Astrocyte (in vitro differentiated cells and primary cell): ENCODE results near the gene ANKMY2. TPM values are rescaled to one million over a fixed set of nuclear protein-coding genes. Genes with fewer than 3 reads are reported as not detected.

Experiments used
- DNase-seq: peaks from one replicate; pipeline ENCODE4 v3.0.0-alpha.2; 2010; ENCODE audit warnings: low read depth
- FAIRE-seq: peaks from 2 replicates; lab custom pipeline; 2011; peaks lifted over from hg19 to GRCh38; lab: Jason Lieb, UNC
- H2AFZ ChIP-seq: 2 replicates; pipeline ENCODE4 v1.6.0; 2012; ENCODE audit warnings: low read depth, low read length, inconsistent platforms
- H3K27ac ChIP-seq: 2 replicates; pipeline ENCODE4 v1.5.1; 2011; ENCODE audit warnings: low read depth, low read length, inconsistent platforms
- H3K27me3 ChIP-seq: 2 replicates; pipeline ENCODE4 v1.6.0; 2011; ENCODE audit warnings: low read length, inconsistent platforms; ENCODE audit not compliant: insufficient read depth
- H3K36me3 ChIP-seq: 2 replicates; pipeline ENCODE4 v1.5.1; 2011; ENCODE audit warnings: low read length, inconsistent platforms; ENCODE audit not compliant: insufficient read depth
- H3K4me1 ChIP-seq: 2 replicates; pipeline ENCODE4 v1.5.1; 2011; ENCODE audit warnings: low read length, inconsistent platforms; ENCODE audit not compliant: insufficient read depth
- H3K4me2 ChIP-seq: 2 replicates; pipeline ENCODE4 v1.6.0; 2012; ENCODE audit warnings: low read length, inconsistent platforms
- H3K4me3 ChIP-seq: 2 replicates; pipeline ENCODE4 v1.5.1; 2011; ENCODE audit warnings: low read depth, mild to moderate bottlenecking, low read length, inconsistent platforms; ENCODE audit not compliant: insufficient read depth
- H3K79me2 ChIP-seq: 2 replicates; pipeline ENCODE4 v1.6.0; 2012; ENCODE audit warnings: mild to moderate bottlenecking, low read length, inconsistent platforms; ENCODE audit not compliant: insufficient read depth
- H3K9ac ChIP-seq: 2 replicates; pipeline ENCODE4 v1.6.0; 2012; ENCODE audit warnings: mild to moderate bottlenecking, low read length, inconsistent platforms
- H3K9me3 ChIP-seq: 2 replicates; pipeline ENCODE4 v1.5.1; 2012; ENCODE audit warnings: low read depth, mild to moderate bottlenecking, low read length, inconsistent platforms; ENCODE audit not compliant: insufficient read depth
- H4K20me1 ChIP-seq: 2 replicates; pipeline ENCODE4 v1.6.0; 2012; ENCODE audit warnings: low read length, inconsistent platforms; ENCODE audit not compliant: insufficient read depth
- H3K27ac Mint-ChIP-seq: one replicate; pipeline ENCODE4 v1.8.0; 2021; ENCODE audit warnings: mild to moderate bottlenecking, mixed read lengths; ENCODE audit not compliant: unreplicated experiment
- H3K27me3 Mint-ChIP-seq: one replicate; pipeline ENCODE4 v1.8.0; 2021; ENCODE audit warnings: low read depth, mixed read lengths; ENCODE audit not compliant: unreplicated experiment
- H3K36me3 Mint-ChIP-seq: one replicate; pipeline ENCODE4 v1.8.0; 2021; ENCODE audit warnings: low read depth, mixed read lengths; ENCODE audit not compliant: unreplicated experiment
- H3K4me1 Mint-ChIP-seq: one replicate; pipeline ENCODE4 v1.8.0; 2021; ENCODE audit warnings: low read depth, mixed read lengths; ENCODE audit not compliant: unreplicated experiment
- H3K4me3 Mint-ChIP-seq: one replicate; pipeline ENCODE4 v1.8.0; 2021; ENCODE audit warnings: mild to moderate bottlenecking, moderate library complexity, mixed read lengths; ENCODE audit not compliant: unreplicated experiment
- H3K9me3 Mint-ChIP-seq: one replicate; pipeline ENCODE4 v1.8.0; 2021; ENCODE audit warnings: mild to moderate bottlenecking, mixed read lengths; ENCODE audit not compliant: unreplicated experiment
- EZH2 ChIP-seq: IDR thresholded peaks from 2 replicates; pipeline ENCODE4 v1.6.1; 2012; ENCODE audit warnings: mild to moderate bottlenecking, low read length, inconsistent platforms; ENCODE audit not compliant: insufficient read depth
- total RNA-seq: library from RNA; stranded (reverse); gene quantifications from 2 replicates; pipeline ENCODE4 v1.2.1, GENCODE V29; 2021
- TF ChIP-seq, protein P1 (sequence below): IDR thresholded peaks from 2 replicates; pipeline ENCODE4 v1.5.1; 2011; ENCODE audit warnings: low read depth, mild to moderate bottlenecking, inconsistent platforms, low read length, moderate library complexity; ENCODE audit not compliant: insufficient read depth

The ANKMY2 gene
- total RNA-seq, 1 donor from 2014 or later = 21.9 TPM

- FAIRE-seq = no peak
- Mint-ChIP-seq H3K36me3 (no peaks in the 10 kb centered on the region), H3K27me3 (no peaks in the 10 kb centered on the region), H3K27ac (no peak overlapping the region), H3K9me3 (no peaks in the 10 kb centered on the region), H3K4me3 (no peak overlapping the region), H3K4me1 (no peaks in the 10 kb centered on the region)
- Histone ChIP-seq H3K9me3 (no peaks in the 10 kb centered on the region), H3K27ac (no peak overlapping the region), H3K9ac (no peak overlapping the region), H3K27me3 (no peaks in the 10 kb centered on the region), H3K4me1 (no peaks in the 10 kb centered on the region), H4K20me1 (no peaks in the 10 kb centered on the region), H3K36me3 (no peaks in the 10 kb centered on the region), H2AFZ (no peak overlapping the region), H3K79me2 (no peaks in the 10 kb centered on the region), H3K4me3 (no peak overlapping the region), H3K4me2 (no peak overlapping the region)
- TF ChIP-seq, protein P1, sequence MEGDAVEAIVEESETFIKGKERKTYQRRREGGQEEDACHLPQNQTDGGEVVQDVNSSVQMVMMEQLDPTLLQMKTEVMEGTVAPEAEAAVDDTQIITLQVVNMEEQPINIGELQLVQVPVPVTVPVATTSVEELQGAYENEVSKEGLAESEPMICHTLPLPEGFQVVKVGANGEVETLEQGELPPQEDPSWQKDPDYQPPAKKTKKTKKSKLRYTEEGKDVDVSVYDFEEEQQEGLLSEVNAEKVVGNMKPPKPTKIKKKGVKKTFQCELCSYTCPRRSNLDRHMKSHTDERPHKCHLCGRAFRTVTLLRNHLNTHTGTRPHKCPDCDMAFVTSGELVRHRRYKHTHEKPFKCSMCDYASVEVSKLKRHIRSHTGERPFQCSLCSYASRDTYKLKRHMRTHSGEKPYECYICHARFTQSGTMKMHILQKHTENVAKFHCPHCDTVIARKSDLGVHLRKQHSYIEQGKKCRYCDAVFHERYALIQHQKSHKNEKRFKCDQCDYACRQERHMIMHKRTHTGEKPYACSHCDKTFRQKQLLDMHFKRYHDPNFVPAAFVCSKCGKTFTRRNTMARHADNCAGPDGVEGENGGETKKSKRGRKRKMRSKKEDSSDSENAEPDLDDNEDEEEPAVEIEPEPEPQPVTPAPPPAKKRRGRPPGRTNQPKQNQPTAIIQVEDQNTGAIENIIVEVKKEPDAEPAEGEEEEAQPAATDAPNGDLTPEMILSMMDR = no peak
- TF ChIP-seq EZH2 = no peak
- no peak for DNase-seq
These were observed 82.9 kb downstream of the ANKMY2 start for GRCh38 chr7:16562456-16563220.

GRCh38 chr7:16561943-16562342, 83.6 kb downstream of the ANKMY2 start:
- H3K4me1 Mint-ChIP-seq = no peaks in the 10 kb centered on the region
- H2AFZ ChIP-seq = no peak overlapping the region
- FAIRE-seq = no peak

More at GRCh38 chr7:16561943-16562342, 83.6 kb downstream of the ANKMY2 start:
- Histone ChIP-seq H3K4me1 (no peaks in the 10 kb centered on the region), H4K20me1 (no peaks in the 10 kb centered on the region), H3K27me3 (no peaks in the 10 kb centered on the region), H3K4me3 (no peak overlapping the region), H3K9me3 (no peaks in the 10 kb centered on the region), H3K4me2 (no peak overlapping the region), H3K79me2 (no peaks in the 10 kb centered on the region), H3K9ac (no peak overlapping the region), H3K27ac (no peak overlapping the region), H3K36me3 (no peaks in the 10 kb centered on the region)
- Mint-ChIP-seq H3K36me3 (no peaks in the 10 kb centered on the region), H3K27ac (no peak overlapping the region), H3K9me3 (no peaks in the 10 kb centered on the region), H3K27me3 (no peaks in the 10 kb centered on the region), H3K4me3 (no peak overlapping the region)
- TF ChIP-seq, protein P1 = no peak
- no peak for TF ChIP-seq EZH2
- no peak for DNase-seq
